Central memory CD8-positive, alpha-beta T cell (primary cell): ENCODE measurements around the gene APOL4.

Experiments
- ATAC-seq: fragments of 150-1000 bp; cut with Tn5 transposase; replicated peaks from 2 replicates; pipeline ENCODE4 v1.10.0; 2022; ENCODE audit warnings: mild to moderate bottlenecking, moderate FRiP score, moderate number of reproducible peaks; ENCODE audit not compliant: poor library complexity, severe bottlenecking; ENCODE audit errors: extremely low read depth
- DNase-seq, 2 donors: peaks; one replicate each; pipeline ENCODE4 v3.0.0; 2021; ENCODE audit warnings: low spot score in 2 of 2
- H3K27ac Mint-ChIP-seq: one replicate; pipeline ENCODE4 v1.8.0; 2022; ENCODE audit warnings: low read depth, mild to moderate bottlenecking, moderate library complexity, mixed read lengths
- H3K27me3 Mint-ChIP-seq: one replicate; pipeline ENCODE4 v1.8.0; 2022; ENCODE audit warnings: mixed read lengths
- H3K36me3 Mint-ChIP-seq: one replicate; pipeline ENCODE4 v1.8.0; 2022; ENCODE audit warnings: mild to moderate bottlenecking, moderate library complexity, mixed read lengths; ENCODE audit not compliant: insufficient read depth
- H3K4me1 Mint-ChIP-seq: one replicate; pipeline ENCODE4 v1.8.0; 2022; ENCODE audit warnings: mixed read lengths
- H3K4me3 Mint-ChIP-seq: one replicate; pipeline ENCODE4 v1.8.0; 2022; ENCODE audit warnings: mild to moderate bottlenecking, moderate library complexity, mixed read lengths
- H3K9me3 Mint-ChIP-seq: one replicate; pipeline ENCODE4 v1.8.0; 2022; ENCODE audit warnings: mixed read lengths

The APOL4 gene

GRCh38 chr22:36152088-36152487, 49.5 kb downstream of the APOL4 start:
- peak overlapping the region; percentile 99 for H3K27ac Mint-ChIP-seq
- H3K4me1 Mint-ChIP-seq = peaks cover 85% of the 10 kb centered on the region
- H3K36me3 Mint-ChIP-seq = peaks cover 54% of the 10 kb centered on the region
- no peaks in the 10 kb centered on the region for H3K9me3 Mint-ChIP-seq
- ATAC-seq (no peak), DNase-seq (no peak)
- no peaks in the 10 kb centered on the region for H3K27me3 Mint-ChIP-seq
- H3K4me3 Mint-ChIP-seq = peak overlapping the region; percentile 16

GRCh38 chr22:36151006-36151595, 50.5 kb downstream of the APOL4 start:
- Mint-ChIP-seq H3K27me3 (no peaks in the 10 kb centered on the region), H3K36me3 (peaks cover 48% of the 10 kb centered on the region), H3K4me1 (peaks cover 75% of the 10 kb centered on the region), H3K9me3 (no peaks in the 10 kb centered on the region), H3K27ac (peak overlapping the region; percentile 99), H3K4me3 (peak overlapping the region; percentile 17)
- DNase-seq = no peak
- ATAC-seq = no peak

- Mint-ChIP-seq H3K27ac (peak overlapping the region; percentile 99), H3K4me1 (peaks cover 60% of the 10 kb centered on the region), H3K4me3 (no peak overlapping the region), H3K36me3 (peaks cover 46% of the 10 kb centered on the region), H3K9me3 (no peaks in the 10 kb centered on the region), H3K27me3 (no peaks in the 10 kb centered on the region)
- ATAC-seq = no peak
- DNase-seq = no peak
Measured at GRCh38 chr22:36149441-36149840, 52.2 kb downstream of the APOL4 start.

GRCh38 chr22:36148411-36148810, 53.2 kb downstream of the APOL4 start:
- H3K36me3 Mint-ChIP-seq = peaks cover 53% of the 10 kb centered on the region
- no peaks in the 10 kb centered on the region for H3K9me3 Mint-ChIP-seq
- no peaks in the 10 kb centered on the region for H3K27me3 Mint-ChIP-seq
- peaks cover 50% of the 10 kb centered on the region for H3K4me1 Mint-ChIP-seq
- H3K4me3 Mint-ChIP-seq = no peak overlapping the region
- peak overlapping the region; percentile 64 for H3K27ac Mint-ChIP-seq
- DNase-seq = no peak
- ATAC-seq = no peak

- ATAC-seq (no peak), DNase-seq (no peak)
- no peak overlapping the region for H3K27ac Mint-ChIP-seq
- peaks cover 56% of the 10 kb centered on the region for H3K36me3 Mint-ChIP-seq
- no peak overlapping the region for H3K4me3 Mint-ChIP-seq
- no peaks in the 10 kb centered on the region for H3K27me3 Mint-ChIP-seq
- peaks cover 39% of the 10 kb centered on the region for H3K4me1 Mint-ChIP-seq
- H3K9me3 Mint-ChIP-seq = no peaks in the 10 kb centered on the region
Measured at GRCh38 chr22:36147196-36147791, 54.3 kb downstream of the APOL4 start.

- DNase-seq = no peak
- Mint-ChIP-seq H3K9me3 (no peaks in the 10 kb centered on the region), H3K36me3 (peaks cover 57% of the 10 kb centered on the region), H3K27ac (peak overlapping the region; percentile 79), H3K4me1 (peaks cover 36% of the 10 kb centered on the region), H3K4me3 (no peak overlapping the region), H3K27me3 (no peaks in the 10 kb centered on the region)
- ATAC-seq = no peak
Measured at GRCh38 chr22:36145881-36146280, 55.7 kb downstream of the APOL4 start.

GRCh38 chr22:36144886-36145541, 56.6 kb downstream of the APOL4 start:
- H3K4me1 Mint-ChIP-seq = peaks cover 36% of the 10 kb centered on the region
- no peak overlapping the region for H3K4me3 Mint-ChIP-seq
- H3K27ac Mint-ChIP-seq = peak overlapping the region; percentile 72
- peaks cover 59% of the 10 kb centered on the region for H3K36me3 Mint-ChIP-seq
- no peak for ATAC-seq
- no peaks in the 10 kb centered on the region for H3K27me3 Mint-ChIP-seq
- DNase-seq = no peak
- no peaks in the 10 kb centered on the region for H3K9me3 Mint-ChIP-seq

- Mint-ChIP-seq H3K36me3 (peaks cover 54% of the 10 kb centered on the region), H3K4me1 (peaks cover 33% of the 10 kb centered on the region), H3K9me3 (no peaks in the 10 kb centered on the region), H3K4me3 (no peak overlapping the region), H3K27me3 (no peaks in the 10 kb centered on the region), H3K27ac (no peak overlapping the region)
- DNase-seq = no peak
- no peak for ATAC-seq
Measured at GRCh38 chr22:36143956-36144355, 57.7 kb downstream of the APOL4 start.

GRCh38 chr22:36143066-36143815, 58.4 kb downstream of the APOL4 start:
- no peaks in the 10 kb centered on the region for H3K9me3 Mint-ChIP-seq
- peak overlapping the region; percentile 55 for H3K27ac Mint-ChIP-seq
- peaks cover 26% of the 10 kb centered on the region for H3K4me1 Mint-ChIP-seq
- H3K36me3 Mint-ChIP-seq = peaks cover 47% of the 10 kb centered on the region
- ATAC-seq = no peak
- H3K4me3 Mint-ChIP-seq = no peak overlapping the region
- DNase-seq = no peak
- H3K27me3 Mint-ChIP-seq = no peaks in the 10 kb centered on the region

GRCh38 chr22:36141481-36141880, 60.1 kb downstream of the APOL4 start:
- H3K27me3 Mint-ChIP-seq = no peaks in the 10 kb centered on the region
- no peak for ATAC-seq
- no peak for DNase-seq
- no peaks in the 10 kb centered on the region for H3K9me3 Mint-ChIP-seq
- no peak overlapping the region for H3K4me3 Mint-ChIP-seq
- peaks cover 22% of the 10 kb centered on the region for H3K4me1 Mint-ChIP-seq
- peak overlapping the region; percentile 25 for H3K27ac Mint-ChIP-seq
- peaks cover 35% of the 10 kb centered on the region for H3K36me3 Mint-ChIP-seq
